ENCODE data around the gene KCNH1.

KCNH1 gene

GRCh38 chr1:210907251-210907805, 226.6 kb downstream of the KCNH1 start:
- Histone ChIP-seq H3K36me3 (replicated peaks; ENCODE audit: low read depth, low read length) (no peaks in the 10 kb centered on the region), H3K4me2 (ENCODE audit: low read length) (no peak overlapping the region), H4K20me1 (ENCODE audit: insufficient read depth, low read length) (no peaks in the 10 kb centered on the region), H3K27me3 (ENCODE audit: low read depth, low read length) (peaks cover 50% of the 10 kb centered on the region; the same call in 1 of the 2 replicates), H3K4me3 (ENCODE audit: low read length) (no peak overlapping the region), H3K9me3 (ENCODE audit: insufficient read depth, low read length) (no peaks in the 10 kb centered on the region), H2AFZ (ENCODE audit: low read depth, low read length) (no peak overlapping the region), H3K79me2 (ENCODE audit: low read length) (no peaks in the 10 kb centered on the region), H3K27ac (ENCODE audit: low read length) (no peak overlapping the region), H3K9ac (ENCODE audit: low read length) (no peak overlapping the region), H3K4me1 (ENCODE audit: low read length) (peaks cover 7% of the 10 kb centered on the region)
- TF ChIP-seq EZH2phosphoT487 (IDR thresholded peaks at IDR 0.05; ENCODE audit: low read depth), result no peak
- TF ChIP-seq CTCF (IDR thresholded peaks at IDR 0.05; ENCODE audit: low read depth, low read length), result no peak

- H2AFZ ChIP-seq (ENCODE audit: low read depth, low read length), result no peak overlapping the region
- H3K4me3 ChIP-seq (ENCODE audit: low read length), result no peak overlapping the region
- peaks cover 45% of the 10 kb centered on the region; the same call in 1 of the 2 replicates for H3K27me3 ChIP-seq (ENCODE audit: low read depth, low read length)
- TF ChIP-seq CTCF (IDR thresholded peaks at IDR 0.05; ENCODE audit: low read depth, low read length) (no peak), EZH2phosphoT487 (IDR thresholded peaks at IDR 0.05; ENCODE audit: low read depth) (no peak)
- H3K36me3 ChIP-seq (replicated peaks; ENCODE audit: low read depth, low read length), result no peaks in the 10 kb centered on the region
- H3K4me1 ChIP-seq (ENCODE audit: low read length), result peaks cover 7% of the 10 kb centered on the region
- no peaks in the 10 kb centered on the region for H3K79me2 ChIP-seq (ENCODE audit: low read length)
- H4K20me1 ChIP-seq (ENCODE audit: insufficient read depth, low read length), result no peaks in the 10 kb centered on the region
- H3K27ac ChIP-seq (ENCODE audit: low read length), result no peak overlapping the region
- H3K9ac ChIP-seq (ENCODE audit: low read length), result no peak overlapping the region
- no peak overlapping the region for H3K4me2 ChIP-seq (ENCODE audit: low read length)
- no peaks in the 10 kb centered on the region for H3K9me3 ChIP-seq (ENCODE audit: insufficient read depth, low read length)
These were observed 227.9 kb downstream of the KCNH1 start for GRCh38 chr1:210905944-210906453.

GRCh38 chr1:210905365-210905904, 228.5 kb downstream of the KCNH1 start:
- TF ChIP-seq EZH2phosphoT487 (IDR thresholded peaks at IDR 0.05; ENCODE audit: low read depth) (no peak), CTCF (IDR thresholded peaks at IDR 0.05; ENCODE audit: low read depth, low read length) (no peak)
- H3K9ac ChIP-seq (ENCODE audit: low read length), result no peak overlapping the region
- no peaks in the 10 kb centered on the region for H3K9me3 ChIP-seq (ENCODE audit: insufficient read depth, low read length)
- H4K20me1 ChIP-seq (ENCODE audit: insufficient read depth, low read length), result no peaks in the 10 kb centered on the region
- H3K27me3 ChIP-seq (ENCODE audit: low read depth, low read length), result peaks cover 45% of the 10 kb centered on the region; the same call in 1 of the 2 replicates
- H3K4me2 ChIP-seq (ENCODE audit: low read length), result no peak overlapping the region
- peaks cover 7% of the 10 kb centered on the region for H3K4me1 ChIP-seq (ENCODE audit: low read length)
- H3K79me2 ChIP-seq (ENCODE audit: low read length), result no peaks in the 10 kb centered on the region
- H3K36me3 ChIP-seq (replicated peaks; ENCODE audit: low read depth, low read length), result no peaks in the 10 kb centered on the region
- no peak overlapping the region for H3K4me3 ChIP-seq (ENCODE audit: low read length)
- no peak overlapping the region for H3K27ac ChIP-seq (ENCODE audit: low read length)
- no peak overlapping the region for H2AFZ ChIP-seq (ENCODE audit: low read depth, low read length)

- H2AFZ ChIP-seq (ENCODE audit: low read depth, low read length), result no peak overlapping the region
- no peak overlapping the region for H3K4me2 ChIP-seq (ENCODE audit: low read length)
- peaks cover 42% of the 10 kb centered on the region for H3K27me3 ChIP-seq (ENCODE audit: low read depth, low read length)
- no peak overlapping the region for H3K9ac ChIP-seq (ENCODE audit: low read length)
- H3K4me1 ChIP-seq (ENCODE audit: low read length), result peaks cover 7% of the 10 kb centered on the region
- H3K27ac ChIP-seq (ENCODE audit: low read length), result no peak overlapping the region
- no peaks in the 10 kb centered on the region for H3K36me3 ChIP-seq (replicated peaks; ENCODE audit: low read depth, low read length)
- H3K79me2 ChIP-seq (ENCODE audit: low read length), result no peaks in the 10 kb centered on the region
- H4K20me1 ChIP-seq (ENCODE audit: insufficient read depth, low read length), result no peaks in the 10 kb centered on the region
- TF ChIP-seq CTCF (IDR thresholded peaks at IDR 0.05; ENCODE audit: low read depth, low read length) (no peak), EZH2phosphoT487 (IDR thresholded peaks at IDR 0.05; ENCODE audit: low read depth) (no peak)
- H3K4me3 ChIP-seq (ENCODE audit: low read length), result no peak overlapping the region
- H3K9me3 ChIP-seq (ENCODE audit: insufficient read depth, low read length), result no peaks in the 10 kb centered on the region
These were observed 231.8 kb downstream of the KCNH1 start for GRCh38 chr1:210901981-210902770.

Measured in OCI-LY3 (cell line).